DMS 273 treated with DMSO at 0.1 percent for 48 hours (cell line): ENCODE measurements around the gene LGALS14.

ENCODE experiments used
- DNase-seq: peaks from one replicate; lab custom pipeline; 2025; lab: John Stamatoyannopoulos, UW

LGALS14 gene

GRCh38 chr19:39746836-39747529 is 42.7 kb downstream of the LGALS14 start:
- DNase-seq: no peak

- no peak for DNase-seq
Measured at GRCh38 chr19:39749981-39750380, 45.7 kb downstream of the LGALS14 start.

- DNase-seq: no peak
Measured at GRCh38 chr19:39752390-39752789, 48.1 kb downstream of the LGALS14 start.

- no peak for DNase-seq
Measured at GRCh38 chr19:39752795-39753194, 48.5 kb downstream of the LGALS14 start.

- DNase-seq: no peak
Measured at GRCh38 chr19:39754544-39754943, 50.3 kb downstream of the LGALS14 start.

GRCh38 chr19:39754971-39755370 is 50.7 kb downstream of the LGALS14 start:
- DNase-seq: no peak
